Hepatocyte (in vitro differentiated cells): ENCODE data around the gene GHR.

Experiments
- CTCF ChIP-seq: fragments of 200-600 bp; sonication (generic); IDR thresholded peaks from 2 replicates; pipeline ENCODE4 v1.5.1; 2016; ENCODE audit warnings: antibody characterized with exemption, mild to moderate bottlenecking; ENCODE audit not compliant: poor library complexity
- EZH2 ChIP-seq: fragments of 200-600 bp; sonication (generic); IDR thresholded peaks from 2 replicates; pipeline ENCODE4 v1.6.1; 2016; ENCODE audit warnings: antibody characterized with exemption, mild to moderate bottlenecking, borderline replicate concordance
- EZH2phosphoT487 ChIP-seq: fragments of 200-600 bp; sonication (generic); IDR thresholded peaks from one replicate; pipeline ENCODE4 v1.6.1; 2018; ENCODE audit warnings: antibody characterized with exemption, mild to moderate bottlenecking, low read depth, moderate library complexity; ENCODE audit not compliant: unreplicated experiment, severe bottlenecking

GRCh38 chr5:42629284-42629683 is 206.0 kb downstream of the GHR start:
- TF ChIP-seq CTCF (no peak), EZH2 (no peak), EZH2phosphoT487 (no peak)
